ENCODE measurements around the gene SDHAF1.

Gene SDHAF1

DNA sequence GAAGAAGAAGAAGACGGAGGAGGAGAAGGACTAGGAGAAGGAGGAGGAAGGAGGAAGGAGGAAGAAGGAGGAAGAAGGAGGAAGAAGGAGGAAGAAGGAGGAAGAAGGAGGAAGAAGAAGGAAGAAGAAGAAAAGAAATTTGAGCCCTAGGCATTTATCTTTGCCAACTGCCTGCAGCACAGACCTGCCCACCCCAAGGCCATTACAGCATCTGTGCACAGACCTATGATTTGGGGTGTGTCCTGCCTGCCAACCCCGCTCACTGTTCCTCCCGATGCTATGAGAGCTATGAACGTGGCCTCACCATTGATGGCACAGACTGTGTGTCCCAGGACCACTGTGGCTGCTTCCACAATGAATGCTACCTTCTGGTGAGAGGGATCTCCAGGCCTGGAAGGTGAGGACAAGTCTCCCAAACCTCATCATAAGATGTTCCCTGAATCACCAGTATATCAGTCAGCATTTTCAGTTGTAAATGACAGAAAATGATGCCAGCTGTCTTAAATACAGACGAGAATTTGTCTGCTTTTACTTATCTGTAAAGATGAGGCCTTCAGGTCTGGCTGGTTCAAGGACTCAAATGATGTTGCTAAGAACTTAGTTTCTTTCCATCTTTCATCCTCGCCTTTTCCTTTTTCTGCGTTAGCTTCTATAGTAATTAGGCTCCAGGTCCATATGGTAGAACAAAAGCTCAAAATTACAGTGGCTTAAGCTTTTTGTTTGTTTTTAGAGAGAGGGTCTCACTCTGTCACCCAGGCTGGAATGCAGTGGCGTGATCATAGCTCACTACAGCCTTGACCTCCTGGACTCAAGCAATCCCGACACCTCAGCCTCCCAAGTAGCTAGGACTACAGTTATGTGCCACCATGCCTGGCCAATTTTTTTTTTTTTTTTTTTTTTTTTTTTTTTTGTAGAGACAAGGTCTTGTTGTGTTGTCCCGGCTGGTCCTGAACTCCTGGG is 3.9 kb upstream of the SDHAF1 start:
- no peaks in the 10 kb centered on the region for H3K9me3 Mint-ChIP-seq
- peak overlapping the region in 2 of 3 experiments; percentile 35 to 56 for H3K4me3 Mint-ChIP-seq
- TF ChIP-seq, protein P1, sequence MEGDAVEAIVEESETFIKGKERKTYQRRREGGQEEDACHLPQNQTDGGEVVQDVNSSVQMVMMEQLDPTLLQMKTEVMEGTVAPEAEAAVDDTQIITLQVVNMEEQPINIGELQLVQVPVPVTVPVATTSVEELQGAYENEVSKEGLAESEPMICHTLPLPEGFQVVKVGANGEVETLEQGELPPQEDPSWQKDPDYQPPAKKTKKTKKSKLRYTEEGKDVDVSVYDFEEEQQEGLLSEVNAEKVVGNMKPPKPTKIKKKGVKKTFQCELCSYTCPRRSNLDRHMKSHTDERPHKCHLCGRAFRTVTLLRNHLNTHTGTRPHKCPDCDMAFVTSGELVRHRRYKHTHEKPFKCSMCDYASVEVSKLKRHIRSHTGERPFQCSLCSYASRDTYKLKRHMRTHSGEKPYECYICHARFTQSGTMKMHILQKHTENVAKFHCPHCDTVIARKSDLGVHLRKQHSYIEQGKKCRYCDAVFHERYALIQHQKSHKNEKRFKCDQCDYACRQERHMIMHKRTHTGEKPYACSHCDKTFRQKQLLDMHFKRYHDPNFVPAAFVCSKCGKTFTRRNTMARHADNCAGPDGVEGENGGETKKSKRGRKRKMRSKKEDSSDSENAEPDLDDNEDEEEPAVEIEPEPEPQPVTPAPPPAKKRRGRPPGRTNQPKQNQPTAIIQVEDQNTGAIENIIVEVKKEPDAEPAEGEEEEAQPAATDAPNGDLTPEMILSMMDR (IDR thresholded peaks at IDR 0.05; ENCODE audit: unreplicated experiment in 3 of 3) = no peak
- H3K4me1 Mint-ChIP-seq = peaks cover 9% of the 10 kb centered on the region
- peaks cover 36% of the 10 kb centered on the region for H3K27me3 Mint-ChIP-seq (ENCODE audit: low read depth)
- H3K27ac Mint-ChIP-seq = peak overlapping the region in 1 of 3 experiments; percentile 27
- H3K36me3 Mint-ChIP-seq (ENCODE audit: low read depth) = no peaks in the 10 kb centered on the region

DNA sequence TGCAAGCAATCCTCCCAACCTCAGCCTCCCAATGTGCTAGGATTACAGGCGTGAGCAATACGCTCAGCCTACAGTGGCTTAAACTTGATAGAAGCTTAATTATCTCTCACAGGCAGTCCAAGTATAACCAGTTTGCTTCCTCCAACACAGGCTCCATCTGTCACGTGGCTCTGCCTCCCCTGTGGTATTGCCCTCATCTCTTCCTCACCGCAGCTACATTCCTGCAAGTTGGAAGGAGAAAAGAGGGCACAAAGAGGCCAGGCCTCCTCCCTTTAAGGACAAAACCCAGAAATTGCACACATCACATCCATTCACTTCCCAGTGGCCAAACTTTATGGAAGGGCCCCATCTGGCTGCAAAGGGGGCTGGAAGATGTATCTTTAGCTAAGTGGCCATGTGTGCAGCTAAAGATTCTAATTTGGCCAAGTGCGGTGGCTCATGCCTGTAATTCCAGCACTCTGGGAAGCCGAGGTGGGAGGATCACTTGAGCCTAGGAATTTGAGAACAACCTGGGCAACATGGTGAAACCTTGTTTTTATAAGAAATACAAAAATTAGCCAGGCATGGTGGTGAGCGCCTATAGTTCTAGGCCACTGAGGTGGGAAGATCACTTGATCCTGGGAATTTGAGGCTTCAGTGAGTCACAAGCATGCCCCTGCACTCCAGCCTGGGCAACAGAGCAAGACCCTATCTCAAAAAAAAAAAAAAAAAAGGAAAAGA is 3.1 kb upstream of the SDHAF1 start:
- Mint-ChIP-seq H3K36me3 (ENCODE audit: low read depth) (no peaks in the 10 kb centered on the region), H3K27ac (peak overlapping the region in 1 of 3 experiments; percentile 27), H3K9me3 (no peaks in the 10 kb centered on the region), H3K27me3 (ENCODE audit: low read depth) (peaks cover 28% of the 10 kb centered on the region), H3K4me1 (peaks cover 17% of the 10 kb centered on the region), H3K4me3 (peak overlapping the region; percentile 49 to 63 (median 54))
- TF ChIP-seq, protein P1 (IDR thresholded peaks at IDR 0.05; ENCODE audit: unreplicated experiment in 3 of 3) = no peak

DNA sequence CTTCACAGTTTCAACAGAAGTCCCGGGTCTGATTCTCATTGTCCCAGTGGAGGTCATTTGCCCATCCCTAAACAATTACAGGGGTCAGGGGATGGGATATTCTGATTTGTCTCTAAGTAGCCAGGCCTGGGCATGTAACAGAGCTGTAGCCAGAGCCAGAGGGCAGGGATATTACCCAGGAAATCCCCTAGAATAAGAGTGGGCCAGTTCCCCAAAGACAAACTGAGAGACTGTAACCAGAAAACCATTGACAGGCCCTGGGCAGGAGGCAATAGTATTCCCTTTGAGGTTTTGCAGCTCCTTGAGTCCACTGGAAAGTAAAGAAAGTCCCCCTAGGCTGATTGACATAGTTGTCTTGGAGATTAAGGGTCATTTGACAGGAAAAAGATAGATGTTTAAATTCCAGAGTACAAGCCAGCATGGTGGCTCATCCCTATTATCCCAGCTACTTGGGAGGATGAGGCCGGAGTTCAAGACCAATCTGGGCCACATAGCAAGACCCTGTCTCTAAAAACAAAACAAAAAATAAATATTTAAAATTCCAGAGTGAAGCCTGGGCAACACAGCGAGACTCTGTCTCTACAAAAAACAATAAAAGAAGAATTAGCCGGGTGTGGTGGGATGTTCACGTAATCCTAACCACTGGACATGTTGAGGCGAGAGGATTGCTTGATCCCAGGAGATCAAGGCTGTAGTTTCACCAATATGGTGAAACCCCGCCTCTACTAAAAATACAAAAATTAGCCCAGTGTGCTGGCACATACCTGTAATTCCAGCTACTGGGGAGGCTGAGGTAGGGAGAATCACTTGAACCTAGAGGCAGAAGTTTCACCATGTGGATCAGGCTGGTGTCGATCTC is 1.9 kb upstream of the SDHAF1 start:
- H3K27me3 Mint-ChIP-seq (ENCODE audit: low read depth) = peaks cover 15% of the 10 kb centered on the region
- TF ChIP-seq, protein P1 (IDR thresholded peaks at IDR 0.05; ENCODE audit: unreplicated experiment in 3 of 3) = no peak
- peak overlapping the region in 1 of 3 experiments; percentile 22 for H3K27ac Mint-ChIP-seq

DNA sequence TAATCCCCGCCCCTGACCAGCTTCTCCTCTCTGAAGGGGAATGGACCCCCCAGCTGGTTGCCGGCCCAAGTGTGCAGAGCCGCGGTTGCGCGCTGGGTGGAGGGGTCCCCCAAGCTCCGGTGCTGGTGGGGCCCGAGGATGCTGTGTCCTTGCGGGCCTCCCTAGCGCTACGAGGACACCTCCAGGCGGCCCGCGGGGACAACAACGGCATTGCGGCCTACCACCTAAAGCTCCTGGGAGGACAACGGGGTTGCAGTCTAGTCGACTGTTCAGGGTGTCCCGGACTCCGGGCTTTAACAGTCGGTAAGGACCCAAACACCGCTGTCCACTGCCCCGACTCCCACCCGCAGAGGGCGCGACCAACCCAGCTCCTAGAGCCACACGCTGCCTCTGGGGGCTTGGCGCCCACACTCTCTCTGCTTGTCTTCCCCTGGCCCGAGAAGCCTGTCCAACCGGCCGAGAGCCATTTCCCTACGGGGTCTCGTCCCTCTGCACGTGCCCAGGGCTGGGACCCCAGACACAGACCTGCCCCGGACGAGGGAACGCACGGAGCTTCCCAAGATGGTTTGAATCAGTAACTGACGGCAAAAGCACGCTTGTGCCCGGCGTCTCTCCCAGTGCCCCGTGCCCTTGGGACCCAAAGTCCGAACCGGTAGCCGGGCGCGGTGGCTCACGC is 927 bp upstream of the SDHAF1 start:
- H3K36me3 Mint-ChIP-seq (ENCODE audit: low read depth) = peaks cover 5% of the 10 kb centered on the region
- peak overlapping the region; percentile 57 to 71 (median 63) for H3K4me3 Mint-ChIP-seq
- no peak overlapping the region for H3K27ac Mint-ChIP-seq

More for the DNA sequence above, 1.9 kb upstream of the SDHAF1 start:
- H3K4me1 Mint-ChIP-seq = peaks cover 21% of the 10 kb centered on the region
- peak overlapping the region; percentile 24 to 71 (median 63) for H3K4me3 Mint-ChIP-seq
- no peaks in the 10 kb centered on the region for H3K9me3 Mint-ChIP-seq
- H3K36me3 Mint-ChIP-seq (ENCODE audit: low read depth) = peaks cover 5% of the 10 kb centered on the region

More for the DNA sequence above, 927 bp upstream of the SDHAF1 start:
- TF ChIP-seq, protein P1 (IDR thresholded peaks at IDR 0.05; ENCODE audit: unreplicated experiment in 3 of 3) = no peak
- H3K9me3 Mint-ChIP-seq = no peaks in the 10 kb centered on the region
- peaks cover 6% of the 10 kb centered on the region for H3K27me3 Mint-ChIP-seq (ENCODE audit: low read depth)
- H3K4me1 Mint-ChIP-seq = peaks cover 21% of the 10 kb centered on the region

All from nephron (organoid).